ENCODE results near the gene ACP1.

ACP1 gene

DNA sequence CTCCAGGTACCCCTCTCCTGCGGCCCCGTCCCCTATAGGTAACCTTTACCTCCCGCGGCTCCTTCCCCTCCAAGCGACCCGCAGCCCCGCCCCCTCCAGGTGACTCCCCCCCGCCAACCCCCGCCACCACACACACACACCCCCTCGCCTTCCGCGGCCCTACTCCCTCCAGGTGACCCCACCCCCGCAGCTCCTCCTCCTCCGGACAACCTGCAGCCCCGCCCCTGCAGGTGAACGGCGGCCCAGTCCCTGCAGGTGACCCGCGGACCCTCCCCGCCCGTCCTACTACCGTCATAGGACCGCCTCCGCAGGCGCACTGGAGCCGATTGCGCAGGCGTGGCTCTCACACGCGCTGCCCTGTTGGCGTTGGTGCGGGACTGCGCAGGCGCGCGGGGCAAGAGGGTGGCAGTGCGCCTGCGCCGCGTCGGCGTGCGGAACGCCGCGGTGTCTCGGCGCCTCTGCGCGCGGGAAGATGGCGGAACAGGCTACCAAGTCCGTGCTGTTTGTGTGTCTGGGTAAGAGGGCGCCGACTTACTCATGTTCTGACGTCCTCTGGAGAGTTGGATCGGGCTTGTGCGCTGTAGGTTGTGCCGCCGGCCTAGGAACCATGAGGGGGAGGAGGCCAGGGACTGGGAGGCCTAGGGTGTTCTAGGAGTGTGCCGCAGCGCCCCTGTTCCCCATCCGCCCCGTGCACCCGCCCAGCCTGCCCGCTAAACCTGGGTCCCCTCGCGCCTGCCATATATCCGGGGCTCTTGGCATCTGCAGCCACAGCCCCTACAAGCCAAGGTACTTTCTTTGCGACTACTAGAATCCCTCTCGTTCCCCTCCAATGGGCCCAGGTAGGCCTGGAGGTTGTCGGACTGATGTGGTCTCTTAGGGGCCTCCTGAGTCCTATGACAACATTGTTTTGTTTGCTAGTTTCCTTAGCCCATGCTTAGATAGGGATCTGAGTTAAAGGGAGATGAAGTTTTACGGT, at the start of gene ACP1:
ACP1 (plus strand) TSS at position 455 of the 976 bp plus-strand sequence; CDS start at position 473, 18 bp downstream.
- peak; percentile 98 for DNase-seq

DNA sequence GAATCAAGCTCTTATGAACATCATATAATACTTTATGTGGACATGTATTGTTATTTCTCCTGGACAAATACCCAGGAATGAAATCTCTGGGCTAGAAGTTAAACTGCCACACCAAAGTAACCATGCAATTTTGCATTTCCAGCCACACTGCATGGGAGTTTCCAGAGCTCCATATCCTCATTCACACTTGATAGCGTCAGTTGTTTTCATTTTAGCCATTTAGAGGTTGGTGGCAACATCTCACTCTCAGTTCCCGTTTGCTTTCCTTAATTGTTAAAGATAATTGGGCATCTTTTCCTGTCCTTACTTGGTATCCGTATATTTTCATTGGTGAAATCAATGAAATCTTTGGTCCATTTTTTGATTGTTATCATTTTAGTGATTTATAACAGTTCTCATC, 48.7 kb upstream of the ACP1 start:
- no peak for DNase-seq

DNA sequence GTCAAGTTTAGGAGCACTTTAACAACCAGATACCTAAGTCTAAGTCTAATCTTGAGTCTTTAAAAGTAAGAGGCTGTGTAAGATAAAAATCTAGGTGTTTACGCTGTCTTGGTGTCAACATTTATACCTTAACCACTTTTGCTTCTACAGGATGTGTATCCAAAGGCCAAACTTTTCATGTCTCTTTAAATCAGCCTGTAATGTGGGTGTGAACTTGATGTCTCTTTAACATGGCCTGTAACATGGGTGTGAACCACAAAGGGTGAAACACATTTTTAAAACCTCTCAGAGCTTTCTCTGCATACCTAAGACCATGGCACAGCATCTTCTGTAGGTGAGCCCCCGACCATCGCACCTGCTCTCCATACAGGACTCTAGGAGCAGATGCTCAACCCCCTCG, 41.3 kb upstream of the ACP1 start:
- no peak for DNase-seq

DNA sequence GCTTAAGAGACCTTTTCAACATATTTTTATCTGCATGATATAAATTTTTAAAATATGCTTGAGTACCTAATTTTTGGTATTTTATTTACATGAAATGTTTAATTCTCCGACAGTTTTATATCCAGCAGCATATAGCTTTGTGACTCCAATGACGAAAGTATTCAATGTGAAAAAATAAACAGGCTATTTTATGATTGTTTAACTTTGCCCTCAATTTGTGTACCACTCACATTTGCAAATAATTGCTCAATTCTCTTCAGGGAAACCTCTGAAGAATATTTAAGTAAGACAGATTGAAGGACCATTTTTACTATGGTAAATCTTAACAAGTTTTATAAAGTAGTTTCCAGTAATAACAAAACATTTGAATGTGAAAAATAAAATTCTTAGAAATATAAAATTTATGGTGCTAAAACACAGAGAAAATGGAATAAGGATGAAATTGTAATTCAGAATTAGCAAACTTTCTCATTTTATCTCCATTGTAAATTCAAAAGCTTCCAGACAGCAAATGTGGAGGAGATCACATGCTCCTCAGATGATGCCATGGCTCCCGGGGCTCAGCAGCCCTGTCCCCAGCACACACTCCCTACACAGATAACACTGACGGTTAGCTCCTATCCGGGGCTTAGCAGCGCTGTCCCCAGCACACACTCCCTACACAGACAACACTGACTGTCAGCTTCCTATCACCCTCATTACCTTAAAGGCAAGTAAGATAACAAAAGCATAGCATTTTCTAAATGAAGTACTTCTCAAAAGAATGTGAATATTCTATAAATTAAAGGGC, 40.6 kb upstream of the ACP1 start:
- no peak for DNase-seq

DNA sequence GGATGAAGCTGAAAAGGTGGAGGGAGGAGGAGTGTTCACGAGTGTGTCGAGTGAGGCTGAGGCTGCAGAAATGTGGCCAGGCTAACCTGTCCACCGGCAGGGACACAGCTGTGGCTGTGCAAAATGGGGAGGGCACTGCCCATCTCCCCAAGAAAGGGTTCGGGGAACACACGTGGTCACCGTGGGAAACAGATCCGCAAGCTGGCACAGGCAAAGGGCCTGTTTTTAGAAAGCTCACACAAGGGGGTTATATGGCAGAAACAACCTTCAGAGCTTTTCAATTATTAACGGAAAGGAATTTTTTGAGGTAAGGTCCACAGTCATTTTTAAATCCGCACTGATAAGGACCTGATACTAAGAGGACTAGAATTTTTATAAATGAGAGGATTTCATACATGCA, 36.6 kb upstream of the ACP1 start:
- no peak for DNase-seq

DNA sequence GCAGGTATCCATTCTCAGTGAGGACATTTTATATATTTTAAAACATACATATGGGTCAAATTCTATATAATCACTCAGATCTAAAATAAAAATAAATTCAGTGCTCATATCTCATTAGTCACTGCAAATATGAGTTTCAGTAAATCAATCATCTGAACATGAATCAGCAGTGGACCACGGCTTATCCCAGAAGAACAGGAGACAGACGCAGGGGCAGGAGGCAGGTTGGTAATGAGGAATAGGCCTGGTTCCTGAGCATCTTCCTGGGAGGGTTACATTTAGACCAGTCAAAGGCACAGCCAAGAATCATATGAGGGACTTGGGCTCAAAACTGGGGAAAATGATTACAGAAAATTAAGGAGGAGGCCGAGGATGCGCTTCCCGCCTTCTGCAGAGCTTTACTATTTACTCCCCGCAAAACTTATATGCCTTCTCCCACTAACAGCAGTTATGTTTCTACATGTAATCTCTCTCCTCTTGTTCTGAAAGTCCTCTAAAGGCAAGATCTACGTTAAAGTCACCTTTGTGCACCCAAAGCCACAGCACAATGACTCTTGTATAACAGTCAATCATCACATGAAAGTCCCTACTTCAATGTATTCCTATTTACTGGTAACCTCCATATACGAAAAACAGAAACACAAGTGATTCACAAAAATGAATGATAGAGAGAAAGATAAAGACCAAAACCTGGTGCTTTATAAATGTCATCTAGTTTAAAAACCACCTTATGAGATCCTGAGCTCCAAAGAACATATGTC, 36.0 kb upstream of the ACP1 start:
- no peak for DNase-seq

DNA sequence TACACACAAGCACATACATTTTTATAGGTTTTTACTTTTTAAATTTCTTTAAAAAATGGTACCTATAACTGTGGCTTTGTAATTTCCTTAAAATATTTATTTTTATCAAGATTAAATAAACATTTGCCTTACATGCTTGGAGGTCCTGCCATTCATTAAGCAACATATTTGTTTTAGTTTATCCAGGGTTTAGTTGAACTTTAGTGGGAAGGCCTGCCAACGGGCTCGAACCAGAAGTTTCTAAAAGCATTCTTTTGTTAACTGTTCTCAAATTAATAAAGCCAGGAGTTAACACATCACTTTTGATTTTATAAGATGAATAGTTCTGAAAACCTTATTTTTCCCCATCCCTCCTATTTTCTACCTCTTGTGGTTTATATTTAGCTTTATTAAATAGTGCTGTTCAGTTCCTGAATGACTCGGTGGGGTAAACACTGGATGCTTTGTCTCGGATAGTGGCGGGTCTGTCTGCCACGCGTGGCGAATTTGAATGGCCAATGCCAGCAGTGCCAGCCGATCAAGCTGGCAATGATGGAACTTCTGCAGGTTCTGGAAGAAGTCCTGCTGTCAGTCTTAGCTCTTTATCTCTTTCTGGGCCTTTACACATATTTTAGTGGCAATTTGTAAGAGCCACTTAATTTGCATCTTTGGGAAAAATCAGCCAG, 33.1 kb upstream of the ACP1 start:
- no peak for DNase-seq

DNA sequence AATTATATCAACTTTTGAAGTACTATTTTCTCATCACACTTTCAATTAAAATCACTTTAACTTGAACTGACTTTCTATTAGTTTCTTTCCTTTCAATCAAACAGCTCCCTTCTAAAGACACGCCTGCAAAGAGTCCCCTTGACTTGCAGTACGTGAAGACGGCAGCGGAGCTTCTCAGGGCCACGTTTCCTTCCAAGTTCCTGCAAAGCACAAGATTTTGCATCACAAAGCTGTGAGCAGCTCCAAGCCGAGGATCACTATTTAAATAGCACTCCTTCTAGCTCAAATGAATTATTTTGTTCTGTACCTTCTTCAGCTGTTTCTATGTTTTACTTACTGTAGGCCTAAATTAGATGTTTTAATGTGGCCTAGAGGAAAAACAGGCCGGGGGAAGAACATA, 31.7 kb upstream of the ACP1 start:
- no peak for DNase-seq

DNA sequence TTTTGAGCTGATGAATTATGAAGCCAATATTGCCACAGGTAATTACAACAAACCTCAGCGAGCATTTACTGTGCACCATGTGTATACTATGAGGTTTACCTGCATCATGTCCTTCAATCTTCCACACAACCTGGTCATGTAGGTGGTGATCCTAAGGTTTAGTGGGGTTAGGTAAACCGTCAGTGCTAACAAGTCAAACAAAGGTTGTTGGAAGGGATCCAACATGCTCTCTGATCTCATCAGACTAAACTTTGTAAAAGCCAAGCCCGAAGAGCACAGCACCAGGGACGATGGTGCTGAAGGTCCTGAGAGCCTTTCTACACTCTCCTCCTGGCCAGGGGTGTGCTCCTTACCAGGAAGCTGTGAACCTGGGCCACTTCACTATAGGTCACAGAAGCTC, 30.3 kb upstream of the ACP1 start:
- DNase-seq, result no peak

DNA sequence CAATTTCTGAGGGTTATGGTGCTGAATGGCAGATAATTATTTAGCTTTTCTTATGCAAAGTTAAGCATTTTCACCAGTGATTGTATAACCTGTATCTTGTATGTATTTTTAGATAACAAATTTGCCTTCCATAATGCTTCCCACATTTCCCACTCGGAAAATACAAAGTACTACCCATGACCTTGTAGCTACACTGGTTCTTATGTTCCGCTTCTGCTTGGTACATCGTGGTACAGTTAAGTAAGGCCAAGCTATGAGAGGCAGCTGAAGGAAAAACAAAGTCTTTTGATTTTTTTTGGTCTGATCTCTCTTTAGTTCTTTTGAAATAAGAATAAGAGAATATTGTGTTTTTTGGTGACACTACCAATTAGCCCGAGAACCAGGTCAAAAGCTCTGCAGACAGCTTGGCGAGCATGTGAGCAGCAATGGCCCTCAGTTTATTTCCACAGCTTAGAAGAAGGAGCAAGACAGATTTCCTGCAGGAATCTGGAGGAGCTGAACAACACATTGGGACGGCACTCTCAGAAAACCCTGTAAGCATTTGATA, 27.7 kb upstream of the ACP1 start:
- DNase-seq, result no peak

DNA sequence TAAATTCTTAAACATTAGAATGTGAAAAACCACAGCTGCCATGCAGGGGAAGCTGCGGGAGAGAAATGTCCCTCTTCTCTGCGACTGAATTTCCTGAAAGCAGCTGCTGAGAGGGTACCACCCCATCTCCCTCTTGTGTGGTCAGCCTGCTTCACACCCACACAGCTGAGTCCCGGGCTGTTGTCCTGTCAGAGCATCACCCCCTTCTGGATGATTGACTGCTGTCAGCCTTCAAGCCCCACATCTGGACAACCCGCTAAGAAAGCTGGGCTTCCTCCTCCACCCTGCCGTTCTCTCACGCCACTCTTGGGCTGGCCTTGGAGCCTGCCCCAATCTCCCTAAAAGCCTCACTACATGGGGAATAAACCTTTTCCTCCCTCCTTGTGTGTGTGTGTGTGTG, 26.9 kb upstream of the ACP1 start:
- DNase-seq, result no peak

DNA sequence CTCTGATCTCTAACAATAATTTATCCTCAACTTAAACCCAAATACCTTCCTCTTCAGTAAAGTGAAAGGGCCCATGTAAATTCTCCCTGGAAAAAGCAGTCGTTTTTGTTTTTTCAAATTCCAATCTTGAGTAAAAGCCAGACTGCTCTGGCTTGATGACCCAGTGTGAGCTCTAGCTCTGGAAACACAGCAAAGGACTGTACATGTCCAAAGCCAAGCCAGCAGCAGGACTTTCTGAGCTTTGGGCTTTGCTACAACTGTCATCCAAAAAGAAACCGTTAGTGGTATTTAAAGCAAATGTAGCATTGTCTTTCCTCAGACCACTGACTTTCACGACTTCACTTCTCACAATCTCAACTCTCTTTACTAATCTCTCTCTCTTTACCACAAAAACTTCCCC, 26.3 kb upstream of the ACP1 start:
- DNase-seq, result no peak

DNA sequence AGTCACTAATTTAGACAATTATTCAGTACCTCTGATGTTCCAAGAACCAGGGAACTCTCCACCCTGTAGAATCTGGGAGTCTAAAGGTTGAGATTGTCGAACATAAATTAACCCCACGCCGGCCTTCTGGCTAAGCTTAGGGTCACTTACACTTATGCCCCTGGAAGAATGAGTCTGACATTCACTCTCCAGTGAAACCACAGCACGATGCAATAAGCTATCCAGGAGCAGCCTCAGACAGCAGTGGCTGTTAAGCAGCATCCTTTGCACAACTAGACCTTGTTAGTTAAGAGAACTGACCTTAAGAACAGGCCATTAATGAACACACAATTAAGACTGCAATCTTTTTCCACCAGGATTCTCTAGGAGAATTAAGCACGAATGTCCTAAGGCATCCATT, 25.9 kb upstream of the ACP1 start:
- no peak for DNase-seq

DNA sequence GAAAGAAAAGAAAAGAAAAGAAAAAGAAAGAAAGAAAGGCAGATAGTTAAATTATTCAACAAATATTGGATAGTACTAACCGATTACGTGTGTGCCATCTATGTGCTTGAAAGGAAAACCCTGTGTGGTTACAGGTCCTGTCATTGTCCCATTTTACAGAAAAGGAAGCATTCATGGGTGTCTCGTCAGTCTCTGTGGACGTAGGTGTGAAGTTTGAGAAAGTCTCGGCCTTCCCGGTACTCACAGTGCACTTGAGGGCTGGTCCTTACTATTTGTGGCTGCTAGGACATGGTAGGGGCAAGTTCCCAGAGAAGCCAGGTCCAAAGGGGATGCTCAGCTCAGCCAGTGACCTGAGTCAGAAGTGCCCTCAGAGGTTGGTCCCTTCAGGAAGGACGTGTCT, 20.2 kb upstream of the ACP1 start:
- no peak for DNase-seq

DNA sequence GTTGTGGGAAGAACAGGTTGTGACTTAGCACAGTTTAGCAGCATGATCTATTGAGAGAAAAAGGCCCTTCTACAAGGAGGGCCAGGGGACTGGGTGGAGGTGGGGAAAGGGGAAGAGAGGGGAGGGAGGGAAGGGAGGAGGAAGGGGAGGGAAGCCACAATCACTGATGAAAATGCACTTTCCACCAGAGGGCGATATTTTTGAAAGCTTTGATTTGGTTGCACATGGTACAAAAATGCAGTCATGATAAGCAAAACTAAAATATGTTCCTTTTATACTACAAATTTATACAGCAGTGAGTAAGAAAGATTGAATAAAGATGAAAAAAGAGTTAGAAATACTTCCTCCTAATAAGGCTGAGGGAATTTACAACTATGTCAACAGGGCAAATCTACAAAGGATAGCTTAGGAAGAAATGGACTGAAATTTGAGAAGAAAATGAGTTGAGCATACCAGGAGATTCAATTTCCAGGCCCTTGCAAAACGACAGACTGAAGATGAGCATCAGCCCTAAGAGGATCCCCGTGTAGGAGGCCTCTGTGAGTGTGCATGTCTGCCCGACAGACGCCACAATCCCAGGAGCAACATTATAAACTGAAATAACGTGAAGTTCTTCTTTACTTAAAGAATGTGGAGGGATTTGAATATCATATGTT, 18.1 kb upstream of the ACP1 start:
- peak; percentile 11 for DNase-seq

DNA sequence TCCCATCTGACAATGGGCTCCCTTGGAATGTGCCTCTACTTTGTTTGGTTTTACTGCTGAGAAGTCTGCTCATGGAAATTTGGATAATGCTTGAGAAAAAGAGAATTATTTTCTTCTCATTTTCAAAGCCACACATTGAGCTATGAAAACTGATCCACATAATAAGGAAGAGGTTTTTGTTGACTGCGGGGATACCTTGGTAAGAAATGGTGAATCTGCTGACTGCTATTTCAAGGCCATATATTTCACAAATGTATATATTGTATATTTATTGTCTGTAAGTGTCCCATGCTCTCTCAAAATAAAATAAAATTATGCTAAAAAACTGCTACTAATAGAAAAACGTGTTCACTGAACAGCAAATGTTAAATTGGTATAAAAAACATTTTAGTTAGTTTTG, 16.0 kb upstream of the ACP1 start:
- DNase-seq, result no peak

DNA sequence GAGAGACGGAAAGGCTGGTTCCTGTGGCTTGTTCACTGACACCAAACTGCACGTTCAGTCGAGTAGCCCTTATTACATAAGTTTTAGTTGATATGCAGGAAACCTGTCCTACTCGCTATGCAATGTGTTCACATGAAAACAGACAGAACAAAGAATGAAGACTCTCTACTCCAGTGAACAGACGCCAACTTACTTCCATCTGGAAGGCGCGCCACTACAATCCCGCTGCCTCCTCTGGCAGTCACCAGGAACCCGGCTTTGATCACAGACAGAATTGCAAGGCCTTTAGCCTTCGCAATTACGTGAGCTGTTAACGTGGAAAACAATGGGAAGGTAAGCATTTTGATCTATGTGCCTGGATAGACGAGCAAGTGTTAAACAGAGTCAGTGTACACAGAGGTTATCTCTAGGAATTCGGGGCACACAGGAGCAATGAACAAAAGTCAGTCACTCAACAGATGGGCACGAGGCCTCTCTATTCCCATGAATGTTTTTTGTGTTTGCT, 15.2 kb upstream of the ACP1 start:
- DNase-seq, result no peak

DNA sequence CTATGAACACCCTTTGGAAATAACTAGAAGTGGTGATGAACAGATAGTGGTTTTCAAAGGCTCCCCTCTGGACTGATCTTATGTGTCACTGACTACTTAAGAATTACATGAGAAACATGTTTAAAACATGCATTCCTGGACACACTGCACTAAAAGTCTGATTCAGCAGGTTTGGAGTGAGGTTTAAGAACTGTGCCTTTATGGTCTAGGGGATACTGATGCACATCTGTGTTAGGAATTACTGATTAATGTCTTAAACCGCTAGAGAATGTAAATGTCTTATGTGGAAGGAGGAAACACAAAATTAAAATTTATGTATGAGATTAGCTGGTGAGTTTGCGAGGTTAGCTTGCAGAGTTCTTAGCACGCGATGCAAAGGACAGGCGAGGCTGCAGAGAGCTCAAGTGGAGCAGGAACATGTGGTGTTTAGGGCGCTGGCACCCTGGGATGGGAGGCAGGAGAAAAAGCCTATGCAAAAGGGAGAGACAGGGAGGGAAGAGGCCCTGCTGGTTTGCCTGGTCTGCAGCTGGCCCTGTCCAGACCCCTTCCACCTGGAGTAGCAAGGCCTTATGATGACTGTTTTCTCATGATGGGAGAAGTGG, 12.6 kb upstream of the ACP1 start:
- no peak for DNase-seq

DNA sequence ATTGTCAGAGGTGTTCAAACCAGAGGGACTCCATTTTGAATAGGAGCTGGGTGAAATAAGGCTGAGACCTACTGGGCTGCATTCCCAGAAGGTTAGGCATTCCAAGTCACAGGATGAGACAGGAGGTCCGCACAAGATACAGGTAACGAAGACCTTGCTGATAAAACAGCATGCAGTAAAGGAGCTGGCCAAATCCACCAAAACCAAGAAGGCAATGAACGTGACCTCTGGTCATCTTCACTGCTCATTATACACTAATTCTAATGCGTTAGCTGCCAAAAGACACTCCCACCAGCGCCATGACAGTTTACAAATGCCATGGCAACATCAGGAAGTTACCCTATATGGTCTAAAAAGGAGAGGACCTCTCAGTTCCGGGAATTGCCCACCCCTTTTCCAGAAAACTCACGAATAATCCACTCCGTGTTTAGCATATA, 11.5 kb upstream of the ACP1 start:
- no peak for DNase-seq

DNA sequence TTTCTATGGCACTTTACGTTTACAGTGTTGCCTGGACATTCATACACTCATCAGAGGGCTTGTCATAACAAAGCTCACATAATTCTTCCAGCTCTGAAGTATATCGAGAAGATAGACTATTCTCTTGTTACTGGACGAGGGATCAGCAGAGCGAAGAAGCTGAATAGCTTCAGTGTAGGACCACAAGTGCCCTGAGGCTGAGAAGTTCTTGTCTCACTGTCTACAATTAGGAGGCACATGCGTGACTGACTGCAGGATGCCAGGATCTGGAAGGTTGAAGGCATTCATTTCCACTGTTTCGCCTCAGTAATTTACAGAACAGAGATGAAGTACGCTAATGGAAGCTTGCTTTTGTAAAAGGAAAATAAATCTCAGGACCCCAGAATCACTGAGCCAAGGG, 10.5 kb upstream of the ACP1 start:
- DNase-seq, result no peak

DNA sequence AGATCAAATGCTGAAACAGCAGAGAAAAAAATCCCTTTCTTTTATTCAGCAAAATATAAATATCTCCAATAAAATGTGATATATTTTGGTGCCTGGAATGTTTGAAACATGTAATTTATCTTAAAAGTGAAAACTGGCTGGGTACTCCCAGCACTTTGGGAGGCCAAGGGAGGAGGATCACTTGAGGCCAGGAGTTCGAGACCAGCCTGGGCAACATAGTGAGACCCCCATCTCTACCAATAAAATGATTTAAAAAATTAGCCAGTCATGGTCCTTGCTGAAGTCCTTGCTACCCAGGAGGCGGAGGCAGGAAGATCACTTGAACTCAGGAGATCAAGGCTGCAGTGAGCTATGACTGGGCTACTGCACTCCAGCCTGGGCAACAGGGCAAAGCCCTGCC, 9.6 kb upstream of the ACP1 start:
- DNase-seq, result no peak

Data from NCI-H146 (cell line).